ENCODE results near the gene MFSD6L. TPM values are rescaled to one million over a fixed set of nuclear protein-coding genes. Genes with fewer than 3 reads are reported as not detected.
"Not testable (repeated sequence)": the region's sequence is repeated elsewhere in the genome, so short reads cannot be mapped to it uniquely, and the experiment has no call there.

MFSD6L gene
- total RNA-seq, 1 donor = 0.81 TPM

DNA sequence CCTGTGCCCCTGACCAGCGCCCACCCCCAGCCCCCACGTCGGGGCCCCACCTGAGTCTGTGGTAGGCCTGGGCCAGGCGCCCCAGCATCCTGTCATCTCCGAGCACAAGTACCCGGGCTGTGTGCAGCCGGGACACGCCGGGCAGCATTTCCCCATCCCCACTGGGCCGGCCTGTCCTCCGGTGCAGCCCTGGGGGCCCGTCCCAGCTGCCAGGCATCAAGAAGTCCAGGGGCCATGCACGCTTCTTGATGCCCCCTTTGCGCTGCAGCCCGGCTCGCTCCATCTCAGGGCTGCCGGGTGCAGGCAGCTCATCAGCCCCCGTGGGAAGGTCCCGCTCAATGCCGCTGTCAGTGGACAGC, 29.3 kb upstream of the MFSD6L start:
- no peak for DNase-seq (ENCODE audit: low read depth in 2 of 3, low spot score in 2 of 3)

DNA sequence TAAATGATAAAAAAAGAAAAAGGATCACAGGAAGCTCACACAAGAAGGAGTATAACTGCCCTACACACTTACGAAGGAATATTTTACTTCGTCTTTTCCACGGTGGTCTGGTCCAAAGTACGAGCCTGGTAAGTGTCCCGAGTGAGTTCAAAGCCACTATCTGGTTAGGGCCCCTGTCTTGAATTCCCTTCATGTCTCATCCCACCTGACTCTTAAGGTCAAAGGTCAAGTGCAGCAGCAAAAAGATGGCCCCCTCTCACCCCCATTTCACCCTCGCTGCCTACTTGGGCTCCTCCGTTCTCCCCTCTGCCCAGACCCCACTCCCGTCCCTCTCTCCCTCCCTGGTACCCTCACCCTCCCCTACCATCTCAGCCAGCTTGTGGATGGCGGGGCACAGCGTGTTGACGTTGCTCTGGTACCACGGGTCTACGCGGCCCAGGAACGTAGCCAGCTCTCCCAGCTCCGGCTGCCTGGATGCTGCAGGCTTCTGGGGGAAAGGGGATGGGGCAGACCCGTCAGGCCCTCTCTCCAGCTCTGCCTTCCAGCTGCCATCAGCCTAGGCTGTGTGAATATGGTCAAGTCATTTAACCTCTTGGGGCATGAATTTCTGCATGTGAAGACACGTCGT, 27.8 kb upstream of the MFSD6L start:
- DNase-seq (ENCODE audit: low read depth in 2 of 3, low spot score in 2 of 3) = no peak

DNA sequence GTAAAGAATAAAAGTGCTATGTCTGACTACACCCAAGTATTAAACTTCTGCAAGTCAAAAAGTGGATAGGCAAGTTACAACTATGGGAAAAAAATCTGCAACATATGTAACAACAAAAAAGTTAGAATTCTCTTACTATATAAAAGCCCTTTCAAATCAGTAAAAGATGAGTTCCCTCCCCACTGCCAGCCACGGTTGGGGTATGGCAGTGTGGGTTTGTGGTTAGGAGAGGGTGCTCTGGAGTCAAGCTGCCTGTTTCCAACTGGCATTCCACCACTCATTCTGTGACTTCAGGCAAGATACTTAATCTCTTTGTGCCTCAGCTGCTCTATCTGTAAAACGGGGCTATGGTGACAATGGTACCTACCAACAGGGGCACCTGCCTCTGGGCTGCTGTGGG, 26.6 kb upstream of the MFSD6L start:
- no peak for DNase-seq (ENCODE audit: low read depth in 2 of 3, low spot score in 2 of 3)

DNA sequence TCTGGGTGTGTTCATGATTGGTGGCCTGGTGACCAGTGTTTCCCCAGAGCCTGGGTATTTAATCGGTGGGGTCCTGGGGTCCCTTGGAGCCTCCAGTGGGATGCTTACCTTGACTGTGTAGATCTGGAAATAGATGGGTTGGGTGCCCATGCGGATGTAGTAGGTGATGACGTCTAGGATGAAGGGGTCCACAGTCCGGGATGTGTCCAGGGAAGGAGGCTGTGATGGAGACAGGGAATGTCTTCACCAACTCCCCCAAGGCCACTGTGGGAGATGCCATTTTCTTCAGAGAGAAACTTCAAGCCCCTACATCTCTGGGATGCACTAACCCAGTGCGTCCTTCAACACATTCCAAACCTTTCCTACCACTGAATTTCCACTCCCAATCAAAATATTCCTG, 24.1 kb upstream of the MFSD6L start:
- no peak for DNase-seq (ENCODE audit: low read depth in 2 of 3, low spot score in 2 of 3)

DNA sequence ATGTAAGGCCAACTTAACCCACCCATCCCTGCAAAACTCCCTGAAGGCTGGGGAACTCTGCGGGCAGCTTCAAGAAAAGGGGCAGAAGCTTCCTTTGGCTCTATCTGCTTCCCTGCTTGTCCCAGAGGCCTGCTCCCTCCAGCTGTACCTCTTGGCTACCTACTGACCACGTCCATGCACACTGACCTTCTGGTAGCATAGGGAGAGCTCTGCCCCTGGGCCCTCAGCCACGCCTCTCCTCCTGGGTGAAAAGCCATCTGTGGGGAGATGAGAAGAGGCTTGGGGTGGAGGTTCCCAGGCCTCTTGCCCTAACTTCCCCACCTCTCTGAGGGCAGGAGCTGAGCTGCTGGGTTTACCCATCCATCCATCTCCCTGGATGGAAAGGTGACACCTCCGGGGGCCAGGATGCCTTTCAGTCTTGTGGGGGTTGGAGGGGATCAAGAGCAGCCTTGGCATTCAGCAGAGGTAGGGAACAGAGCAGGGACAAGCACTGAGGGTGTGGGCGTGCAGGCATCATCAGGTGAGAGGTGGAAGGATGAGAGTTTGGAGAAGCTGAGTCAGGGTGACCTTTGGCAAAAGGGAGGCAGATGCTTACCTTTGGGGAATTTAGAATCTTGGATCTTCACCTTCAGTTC, 23.4 kb upstream of the MFSD6L start:
- DNase-seq (ENCODE audit: low read depth in 2 of 3, low spot score in 2 of 3) = no peak

DNA sequence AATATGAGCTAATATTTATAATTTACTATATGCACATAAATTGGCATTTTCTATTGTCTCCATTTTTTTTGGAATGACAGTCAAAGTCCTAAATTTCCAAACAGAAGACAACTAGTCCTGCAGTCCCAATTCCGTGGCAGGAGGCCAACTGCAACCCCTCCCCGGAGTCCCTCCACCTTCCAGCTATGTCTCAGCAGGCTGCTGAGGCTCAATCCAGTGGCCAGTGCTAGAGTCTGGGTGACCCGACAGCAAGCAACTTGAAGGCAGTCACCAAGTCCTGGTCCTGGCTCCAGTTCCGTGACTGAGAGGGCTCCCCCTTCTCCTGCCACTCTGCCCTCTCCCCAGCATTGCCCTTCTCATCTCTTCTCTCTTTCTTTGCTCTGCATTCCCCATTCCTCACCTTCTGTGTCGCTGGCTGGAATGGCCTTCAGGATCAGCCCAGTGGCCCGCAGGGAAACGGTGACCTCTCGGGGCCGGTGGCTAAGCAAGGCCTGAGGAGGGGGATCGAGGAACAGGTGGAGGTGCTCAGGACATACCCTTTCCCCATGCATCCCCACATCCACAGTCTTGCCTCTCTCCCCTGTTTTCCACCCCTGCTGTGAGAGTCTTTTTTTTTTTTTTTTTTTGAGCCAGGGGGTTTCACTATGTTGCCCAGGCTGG, 22.4 kb upstream of the MFSD6L start:
- no peak for DNase-seq (ENCODE audit: low read depth in 2 of 3, low spot score in 2 of 3)

DNA sequence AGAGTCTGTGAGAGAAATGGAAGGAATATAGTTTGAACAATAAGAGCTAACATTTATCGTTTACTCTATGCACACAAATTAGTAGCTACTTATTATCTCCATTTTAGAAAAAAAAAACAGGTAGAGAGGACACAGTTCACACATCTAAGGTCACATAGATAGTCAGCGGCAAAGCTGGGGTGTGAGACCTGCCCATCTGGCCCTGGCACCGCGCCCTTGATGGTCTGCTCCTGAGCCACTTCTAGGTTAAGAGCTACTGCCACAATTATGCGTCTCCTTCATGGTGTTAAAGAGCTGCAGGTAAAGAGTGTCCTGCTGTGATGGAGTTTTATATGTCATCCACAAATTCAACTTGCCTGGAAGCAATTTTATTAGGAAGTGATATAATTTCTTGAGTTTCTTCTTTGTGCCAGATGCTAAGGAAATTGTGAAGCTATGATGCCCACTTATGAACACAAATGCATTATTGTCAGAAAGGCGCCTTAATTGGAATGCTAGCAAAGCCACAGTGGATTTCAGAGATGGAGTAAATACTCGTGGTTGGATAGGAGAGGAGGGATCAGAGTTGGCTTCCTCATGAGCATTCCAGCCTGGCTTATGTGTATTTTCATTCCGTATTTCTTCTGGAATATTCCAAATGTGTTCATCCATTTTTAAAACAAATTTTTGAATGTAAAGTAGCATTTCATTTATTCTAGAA, 21.3 kb upstream of the MFSD6L start:
- DNase-seq (ENCODE audit: low read depth in 2 of 3, low spot score in 2 of 3) = no peak

DNA sequence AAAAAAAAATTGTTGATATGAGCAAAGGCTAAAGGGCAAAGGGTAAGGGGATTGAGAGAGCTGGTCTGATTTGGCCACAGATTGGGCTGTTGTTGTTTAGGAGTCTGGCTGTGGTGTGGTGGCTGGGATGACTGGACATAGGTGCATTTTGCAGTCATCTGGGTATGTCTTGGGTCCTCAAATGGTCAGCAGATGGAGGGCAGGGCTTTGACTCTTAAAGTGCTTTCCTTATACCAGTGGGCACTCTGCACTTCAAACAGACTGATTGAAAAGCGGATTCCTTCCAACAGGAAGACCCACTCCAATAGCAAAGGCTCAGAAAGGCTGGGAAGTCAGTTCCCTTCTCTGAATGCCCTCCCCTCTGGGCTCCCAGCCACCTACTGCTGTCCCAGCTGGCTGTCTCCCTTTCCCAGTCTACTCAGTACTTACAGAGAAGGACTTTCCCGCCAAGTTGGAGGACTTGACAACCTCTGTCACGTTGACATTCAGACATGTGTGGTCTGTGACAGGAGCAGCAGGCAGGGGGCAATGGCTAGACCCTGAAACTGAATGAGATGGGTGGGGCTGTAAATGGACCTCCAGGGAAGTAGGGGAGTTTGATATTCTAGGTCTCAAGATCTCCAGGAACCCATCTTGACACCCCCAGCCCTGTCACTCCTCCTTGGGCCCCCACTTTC, 19.6 kb upstream of the MFSD6L start:
- DNase-seq (ENCODE audit: low read depth in 2 of 3, low spot score in 2 of 3) = no peak

DNA sequence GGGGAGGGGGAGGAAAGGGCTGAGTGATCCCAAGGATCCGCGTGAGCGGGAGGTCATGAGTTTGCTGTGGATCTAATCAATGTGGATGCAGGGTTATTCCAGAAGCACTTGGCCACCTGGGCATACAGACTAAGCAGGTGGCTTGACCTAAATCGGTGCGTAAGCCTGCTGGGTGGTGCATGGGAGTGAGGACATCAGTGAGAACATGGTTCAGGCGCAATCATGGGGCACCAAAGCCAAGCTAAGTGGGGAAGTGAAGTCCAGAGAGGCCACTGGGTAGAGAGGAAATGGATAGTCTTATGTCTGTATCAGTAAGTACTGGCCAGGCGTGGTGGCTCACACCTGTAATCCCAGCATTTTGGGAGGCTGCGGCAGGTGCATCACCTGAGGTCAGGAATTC, 18.9 kb upstream of the MFSD6L start:
- no peak for DNase-seq (ENCODE audit: low read depth in 2 of 3, low spot score in 2 of 3)

DNA sequence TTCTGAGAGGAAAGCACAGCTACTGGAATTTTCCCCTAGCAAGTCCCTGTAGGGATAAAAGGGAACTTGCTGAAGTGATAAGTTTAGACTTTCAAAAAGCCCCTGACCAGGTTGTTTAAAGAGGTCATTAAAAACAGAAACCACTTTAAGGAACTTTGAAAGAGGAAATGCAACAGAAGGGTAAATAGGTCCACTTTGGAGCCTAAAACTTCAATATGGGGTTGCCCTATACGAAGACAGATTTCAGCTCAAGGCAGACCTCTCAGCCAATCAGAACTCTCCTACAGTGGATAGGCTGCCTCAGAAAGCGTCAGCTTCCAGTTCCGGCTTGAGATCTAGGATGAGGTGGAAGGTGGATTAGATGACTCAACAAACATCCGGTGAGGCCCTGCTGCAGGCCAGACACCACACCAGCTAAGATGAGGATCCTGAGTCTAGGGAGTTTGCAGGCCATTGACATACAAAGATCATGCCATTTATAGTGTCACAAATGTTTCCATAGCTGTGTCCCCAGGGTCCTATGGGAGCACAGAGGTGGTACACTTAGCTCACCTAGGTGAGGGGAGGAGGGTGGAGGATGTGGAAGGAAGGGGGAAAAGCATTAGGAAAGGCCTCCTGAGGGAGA, 7.9 kb upstream of the MFSD6L start:
- DNase-seq (ENCODE audit: low read depth in 2 of 3, low spot score in 2 of 3) = peak in 2 of 3 donors; percentile 14 to 34

DNA sequence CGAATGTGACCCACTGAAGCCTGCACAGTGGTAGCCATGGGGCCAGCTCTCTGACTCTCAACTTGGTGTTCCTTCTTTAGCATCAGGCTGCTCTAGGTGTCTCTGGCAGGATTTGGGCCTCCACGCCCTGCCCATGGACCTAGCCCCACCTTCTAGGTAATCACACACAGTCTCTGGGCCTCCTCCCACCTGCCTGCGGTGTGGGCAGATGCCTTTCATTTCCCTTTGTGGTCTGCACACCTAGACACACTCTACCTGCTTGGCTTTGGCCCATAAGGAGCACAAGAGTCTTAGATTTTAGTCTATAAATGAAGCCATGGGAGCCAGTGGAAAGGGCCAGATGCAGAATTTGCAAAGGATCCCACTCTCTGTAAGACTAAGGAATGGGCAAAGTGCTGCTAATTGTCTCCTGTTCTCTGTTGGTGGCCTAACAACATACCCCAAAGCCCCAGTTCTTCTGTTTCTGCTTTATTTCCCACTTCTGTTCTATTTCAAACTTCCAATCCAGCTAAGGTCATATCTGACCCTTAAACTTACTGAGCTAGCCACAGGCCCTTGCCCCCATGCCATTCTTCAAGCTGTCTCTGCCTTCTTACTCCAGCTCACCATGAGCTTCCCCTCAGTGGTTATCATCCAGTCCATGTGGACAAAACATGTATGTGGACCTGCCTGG, 7.2 kb upstream of the MFSD6L start:
- no peak for DNase-seq (ENCODE audit: low read depth in 2 of 3, low spot score in 2 of 3)

DNA sequence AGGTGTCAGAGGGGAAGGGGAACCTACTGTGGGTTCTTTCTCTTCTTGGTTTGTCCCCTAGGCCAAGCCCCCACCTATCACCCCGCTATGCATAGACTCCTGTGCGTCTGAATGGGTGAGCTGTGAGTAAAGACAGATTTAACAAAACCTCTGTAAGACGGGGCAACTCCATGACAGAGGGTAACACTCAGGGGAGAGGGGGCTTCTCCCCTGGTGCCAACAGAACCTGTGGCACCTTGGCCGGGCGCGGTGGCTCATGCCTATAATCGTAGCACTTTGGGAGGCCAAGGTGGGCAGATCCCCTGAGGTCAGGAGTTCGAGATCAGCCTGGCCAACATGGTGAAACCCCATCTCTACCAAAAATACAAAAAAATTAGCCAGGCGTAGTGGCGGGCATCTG, 6.2 kb upstream of the MFSD6L start:
- DNase-seq (ENCODE audit: low read depth in 2 of 3, low spot score in 2 of 3) = not testable (repeated sequence)

DNA sequence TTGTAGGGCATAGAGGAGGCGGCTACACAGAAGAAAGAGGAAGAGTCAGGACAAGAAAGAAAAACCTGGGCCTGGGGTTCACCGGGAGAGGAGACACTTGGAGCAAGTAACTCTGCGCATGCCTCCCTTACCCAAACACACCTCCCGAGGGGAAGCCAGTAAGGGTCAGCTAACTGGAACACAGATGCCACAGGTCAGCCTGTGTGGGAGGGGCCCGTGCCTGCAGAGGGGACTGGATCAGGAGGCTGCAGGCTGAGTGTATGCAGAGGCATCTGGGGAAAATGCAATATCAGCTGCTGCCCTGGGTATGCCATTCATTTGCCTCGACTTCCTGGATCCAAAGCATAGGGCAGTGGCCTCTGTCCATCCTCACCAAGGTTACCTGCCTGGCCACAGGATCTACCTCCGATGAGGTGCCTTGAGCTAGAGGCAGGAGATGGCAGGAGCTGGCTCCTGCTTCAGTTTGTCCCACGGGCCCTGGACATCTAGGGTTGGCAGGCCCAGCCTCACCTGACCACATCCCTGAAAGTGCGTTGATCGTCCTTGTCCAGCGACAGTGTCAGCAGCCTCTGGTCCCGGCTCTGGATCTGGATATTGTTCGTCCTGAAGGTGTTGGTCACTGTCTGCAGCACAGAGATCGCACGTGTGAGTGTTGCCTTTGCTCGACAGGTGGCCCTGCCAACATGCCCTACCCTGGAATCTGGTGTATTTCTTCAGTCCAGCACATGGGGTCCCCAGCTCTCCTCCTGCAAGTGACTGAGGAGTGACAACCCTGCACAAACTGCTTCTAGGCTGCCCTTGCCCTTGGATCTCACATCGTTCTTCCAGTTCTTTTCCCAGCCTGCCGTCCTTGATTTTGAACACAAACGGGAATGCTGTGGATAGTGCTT, 4.6 kb upstream of the MFSD6L start:
- DNase-seq (ENCODE audit: low read depth in 2 of 3, low spot score in 2 of 3) = peak in 1 of 3 donors; percentile 45

DNA sequence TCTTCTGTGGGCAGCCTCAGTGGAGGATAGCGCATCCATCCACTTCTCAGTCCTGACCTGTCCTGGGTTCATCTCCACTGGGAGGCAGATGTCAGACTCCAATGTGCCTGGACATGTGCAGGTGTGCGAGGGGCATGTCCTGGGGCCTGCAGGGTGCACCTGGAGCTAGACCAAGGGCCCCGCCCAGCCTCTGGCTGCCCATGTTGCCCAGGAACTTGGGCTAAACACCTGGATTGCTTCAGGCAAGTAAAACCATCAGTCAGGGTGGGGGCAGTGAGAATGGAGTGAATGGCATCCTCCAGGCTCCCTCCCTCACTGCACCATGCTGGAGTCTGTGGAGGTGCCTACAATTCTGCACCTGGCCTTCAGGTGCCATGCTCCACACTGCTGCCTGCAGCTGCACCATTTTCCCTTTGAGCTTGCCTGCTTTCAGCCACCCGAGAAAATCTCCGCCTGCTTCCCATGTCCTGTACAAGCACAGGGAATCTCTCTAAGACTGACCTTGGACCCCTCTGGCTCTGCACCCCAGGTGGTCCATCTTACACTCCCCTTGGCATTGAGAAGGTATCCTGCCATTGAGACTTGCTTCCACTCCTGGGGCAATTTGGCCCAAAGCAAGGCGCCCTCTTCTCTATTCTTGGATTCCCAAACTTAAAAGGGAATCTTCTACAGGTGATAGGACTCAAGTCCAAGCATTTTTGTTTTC, 2.1 kb upstream of the MFSD6L start:
- no peak for DNase-seq (ENCODE audit: low read depth in 2 of 3, low spot score in 2 of 3)

DNA sequence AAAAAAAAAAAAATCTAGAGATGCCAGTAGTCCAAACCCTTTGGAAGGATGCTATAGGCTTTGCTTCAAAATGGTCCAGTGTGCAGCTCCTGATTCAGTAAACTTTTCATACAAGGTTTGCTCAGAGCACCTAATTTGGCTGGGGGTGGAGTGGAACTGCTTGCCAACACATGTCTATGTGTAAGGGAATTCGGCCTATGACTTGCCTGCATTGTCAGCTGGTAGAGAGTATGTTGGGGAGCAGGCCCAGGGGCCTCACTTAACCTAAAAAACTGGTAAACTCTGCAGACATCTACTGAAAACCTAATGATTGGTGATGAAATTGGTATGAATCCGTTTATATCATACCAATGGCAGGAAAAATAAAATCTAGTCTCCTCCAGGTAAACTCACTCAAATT, 1.5 kb upstream of the MFSD6L start:
- no peak for DNase-seq (ENCODE audit: low read depth in 2 of 3, low spot score in 2 of 3)

DNA sequence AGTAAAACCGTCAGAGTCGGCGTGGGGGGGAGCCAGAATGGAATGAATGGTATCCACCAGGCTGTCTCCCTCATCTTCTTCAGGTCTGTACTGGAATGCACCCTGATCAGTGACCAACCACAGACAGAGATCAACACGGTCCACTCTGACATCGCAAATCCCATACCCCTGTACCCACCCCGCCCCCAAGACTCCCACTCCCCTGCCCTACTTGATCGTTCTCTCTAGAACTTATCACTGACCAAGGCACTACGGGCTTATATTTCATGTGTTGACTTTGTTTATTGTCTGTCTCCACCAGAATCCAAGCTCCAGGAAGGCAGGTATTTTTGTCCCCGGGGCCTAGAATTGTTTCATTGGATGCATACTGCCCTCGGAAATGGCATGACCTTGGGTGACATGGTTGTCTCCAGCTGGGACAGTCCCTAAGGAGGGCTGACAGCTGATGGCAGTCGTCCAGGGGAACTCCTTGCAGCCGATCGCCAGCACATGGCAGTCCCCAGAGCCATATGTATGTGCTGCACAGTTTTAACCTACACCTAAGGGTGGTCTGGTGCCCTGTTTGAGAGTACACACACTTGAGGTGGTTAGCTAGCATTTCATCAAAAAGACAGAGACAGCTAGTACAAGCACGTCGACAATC, 526 bp upstream of the MFSD6L start:
- no peak for DNase-seq (ENCODE audit: low read depth in 2 of 3, low spot score in 2 of 3)

DNA sequence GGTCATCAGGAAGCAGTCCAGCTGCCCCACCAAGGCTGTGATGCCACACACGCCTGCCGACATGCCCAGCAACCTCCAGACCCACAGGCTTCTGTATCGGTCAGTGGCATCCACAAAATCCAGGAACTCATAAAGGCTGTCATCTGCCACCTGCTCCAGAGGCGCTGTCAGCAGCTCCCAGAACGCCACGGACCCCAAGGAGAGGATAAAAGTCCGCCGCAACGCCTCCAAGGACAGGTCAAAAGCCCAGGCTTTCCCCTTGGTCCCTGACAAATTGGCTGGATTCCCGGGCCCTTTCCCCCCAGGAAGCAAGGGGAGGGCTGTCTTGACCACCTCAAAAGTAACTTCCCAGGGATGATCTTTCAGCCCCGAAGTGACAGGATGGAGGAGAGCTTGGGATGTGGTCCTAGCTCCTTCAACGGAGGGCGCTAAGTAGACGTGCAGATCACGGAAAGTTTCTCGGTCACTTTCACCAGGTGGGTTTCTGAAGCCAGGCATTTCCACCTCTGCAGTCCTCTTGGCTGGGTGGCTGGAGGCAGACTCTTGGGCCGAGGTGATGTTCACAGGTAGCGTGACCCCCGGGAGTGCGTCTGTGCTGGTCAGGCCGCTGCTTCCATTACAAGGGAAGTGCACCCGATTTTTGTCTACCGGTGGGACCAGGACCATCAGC, 854 bp downstream of the MFSD6L start:
- DNase-seq (ENCODE audit: low read depth in 2 of 3, low spot score in 2 of 3) = no peak

All from hematopoietic multipotent progenitor cell (in vitro differentiated cells).